Gastrocnemius medialis (tissue), 4 donors: Measurements from ENCODE around the gene PCCA. TPM values are rescaled to one million over a fixed set of nuclear protein-coding genes. Genes with fewer than 3 reads are reported as not detected.
A peak's percentile ranks its signal among the peaks of the same experiment; 100 is the strongest.

Source experiments
- ATAC-seq, 2 donors: fragments of 150-250 bp; one replicate each; pipeline ENCODE4 v1.9.1; 2016
- DNase-seq, 2 donors: peaks; one replicate each; pipeline ENCODE4 v3.0.0-alpha.2; 2019
- H3K27ac ChIP-seq, 4 donors: fragments of 200-600 bp; sonication (generic); 1 replicate in 1 of 4; 2 replicates in 3 of 4; pipeline ENCODE4 v1.5.1; 2016 to 2018; ENCODE audit warnings: mild to moderate bottlenecking in 2 of 4, moderate library complexity in 1 of 4
- H3K27me3 ChIP-seq, 3 donors: fragments of 200-600 bp; sonication (generic) in 2 of 3; 1 replicate in 1 of 3; 2 replicates in 2 of 3; pipeline versions ENCODE4 v1.5.1 to v1.6.0; 2016 to 2019; ENCODE audit warnings: mild to moderate bottlenecking in 1 of 3, moderate library complexity in 1 of 3
- H3K36me3 ChIP-seq, 2 donors: fragments of 200-600 bp; sonication (generic) in 1 of 2; one replicate each; pipeline ENCODE4 v1.5.1; 2017 to 2018
- H3K4me1 ChIP-seq, 2 donors: fragments of 200-600 bp; sonication (generic) in 1 of 2; one replicate each; pipeline ENCODE4 v1.5.1; 2016 to 2017; ENCODE audit warnings: mild to moderate bottlenecking in 2 of 2
- H3K4me3 ChIP-seq, 4 donors: fragments of 200-600 bp; sonication (generic) in 3 of 4; 1 replicate in 1 of 4; 2 replicates in 3 of 4; pipeline ENCODE4 v1.5.1; 2016 to 2019; ENCODE audit warnings: mild to moderate bottlenecking in 2 of 4
- H3K9me3 ChIP-seq, 3 donors: fragments of 200-600 bp; sonication (generic) in 2 of 3; 1 replicate in 1 of 3; 2 replicates in 2 of 3; pipeline ENCODE4 v1.5.1; 2016 to 2019
- POLR2A ChIP-seq, 2 donors: fragments of 450-650 bp; IDR thresholded peaks; one replicate each; pipeline ENCODE4 v1.6.1; 2017; ENCODE audit warnings: antibody characterized with exemption in 2 of 2, mild to moderate bottlenecking in 2 of 2, moderate library complexity in 2 of 2
- in situ Hi-C, 4 donors: fragments of 200-750 bp; cut with MboI; loops; one replicate each; pipeline versions ENCODE4 v1.15.0 to v1.8.0; 2017; ENCODE audit warnings: low sequenced_read_pairs in 4 of 4
- intact Hi-C: fragments of 100-400 bp; cut with DNase I; formaldehyde crosslinking; loops from one replicate; pipeline ENCODE4 v1.15.1; 2023; ENCODE audit warnings: low total_unique reads
- total RNA-seq, 4 donors: library from RNA; depleted of rRNA; stranded (reverse); fragments of >200 nt; gene quantifications; one replicate each; pipeline versions ENCODE4 v1.1.0 to v1.2.3, GENCODE V29; 2016
- TF ChIP-seq, protein P1 (sequence below), 5 experiments: fragments of 450-650 bp in 3 of 5; fragments of 200-600 bp in 2 of 5; sonication (generic) in 2 of 5; IDR thresholded peaks in 4 of 5; conservative IDR thresholded peaks in 1 of 5; 1 replicate in 4 of 5; 2 replicates in 1 of 5; pipeline ENCODE4 v1.5.1; 2016 to 2019; ENCODE audit warnings: antibody characterized with exemption in 5 of 5, mild to moderate bottlenecking in 3 of 5, moderate library complexity in 3 of 5

Gene PCCA
- total RNA-seq, 4 donors from 2014 or later = 7.5 to 19.5 (median 10.8) TPM

DNA sequence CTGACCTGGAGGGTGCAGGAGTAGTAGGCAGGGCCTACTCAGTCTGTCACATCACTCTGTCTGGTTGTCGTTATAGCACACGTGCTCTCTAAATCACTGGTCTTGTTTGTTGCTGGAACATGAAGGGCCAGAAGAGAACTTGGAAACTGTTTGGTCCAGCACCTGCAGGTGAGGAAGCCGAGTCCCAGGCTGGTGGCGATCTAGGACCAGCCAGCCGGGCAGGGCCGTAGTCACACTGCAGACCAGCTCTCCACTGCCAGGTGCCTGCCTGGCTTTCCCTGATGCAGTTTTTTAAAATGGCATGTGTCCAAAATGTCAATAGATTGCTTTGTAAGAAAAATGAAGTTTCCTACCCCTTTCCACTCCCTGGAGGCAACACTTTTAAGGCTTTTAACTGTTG, 446.0 kb downstream of the PCCA start:
- in situ Hi-C loops = no loop called here
- intact Hi-C loops = no loop called here

DNA sequence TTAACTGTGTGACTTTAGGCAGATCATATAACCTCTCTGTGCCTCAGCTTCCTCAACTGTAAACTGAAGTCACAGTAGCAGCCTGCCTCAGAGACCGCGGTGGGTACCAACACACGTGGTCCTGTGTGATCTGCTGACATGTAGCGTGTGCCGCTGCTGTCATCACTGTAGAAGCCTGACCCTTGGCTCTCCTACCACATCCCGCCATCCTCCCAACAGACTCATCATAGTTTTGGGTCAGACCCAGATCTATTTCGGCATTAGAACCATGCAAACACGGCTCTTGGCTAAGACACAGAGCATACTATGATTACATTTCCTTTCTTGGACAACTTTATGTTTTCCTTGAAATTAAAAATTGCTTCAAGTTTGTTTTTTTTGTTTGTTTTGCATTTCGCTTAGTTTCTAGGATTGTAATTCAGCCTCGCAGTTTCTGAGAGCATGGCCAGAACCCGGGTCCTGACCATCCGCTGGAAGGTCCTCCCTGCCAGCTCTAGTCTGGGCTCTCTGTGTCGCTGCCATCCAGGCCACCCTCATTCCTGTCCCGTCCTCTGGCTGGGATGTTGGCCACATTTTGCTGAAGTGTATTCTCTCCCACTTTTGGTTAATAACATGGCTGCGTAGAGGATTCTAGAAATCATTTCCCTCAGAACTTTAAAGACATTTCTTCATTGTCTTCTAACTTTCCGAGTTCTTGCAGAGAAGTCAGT, 446.7 kb downstream of the PCCA start:
- no peaks in the 10 kb centered on the region for H3K4me1 ChIP-seq
- no peak for DNase-seq
- H3K27me3 ChIP-seq = no peaks in the 10 kb centered on the region
- H3K36me3 ChIP-seq = peaks cover 0 to 11% of the 10 kb centered on the region in 2 donors
- no peaks in the 10 kb centered on the region for H3K9me3 ChIP-seq
- intact Hi-C loops (no loop called here), in situ Hi-C loops (no loop called here)
- peak; percentile 24 to 36 for ATAC-seq
- no peak overlapping the region for H3K27ac ChIP-seq
- TF ChIP-seq, protein P1, sequence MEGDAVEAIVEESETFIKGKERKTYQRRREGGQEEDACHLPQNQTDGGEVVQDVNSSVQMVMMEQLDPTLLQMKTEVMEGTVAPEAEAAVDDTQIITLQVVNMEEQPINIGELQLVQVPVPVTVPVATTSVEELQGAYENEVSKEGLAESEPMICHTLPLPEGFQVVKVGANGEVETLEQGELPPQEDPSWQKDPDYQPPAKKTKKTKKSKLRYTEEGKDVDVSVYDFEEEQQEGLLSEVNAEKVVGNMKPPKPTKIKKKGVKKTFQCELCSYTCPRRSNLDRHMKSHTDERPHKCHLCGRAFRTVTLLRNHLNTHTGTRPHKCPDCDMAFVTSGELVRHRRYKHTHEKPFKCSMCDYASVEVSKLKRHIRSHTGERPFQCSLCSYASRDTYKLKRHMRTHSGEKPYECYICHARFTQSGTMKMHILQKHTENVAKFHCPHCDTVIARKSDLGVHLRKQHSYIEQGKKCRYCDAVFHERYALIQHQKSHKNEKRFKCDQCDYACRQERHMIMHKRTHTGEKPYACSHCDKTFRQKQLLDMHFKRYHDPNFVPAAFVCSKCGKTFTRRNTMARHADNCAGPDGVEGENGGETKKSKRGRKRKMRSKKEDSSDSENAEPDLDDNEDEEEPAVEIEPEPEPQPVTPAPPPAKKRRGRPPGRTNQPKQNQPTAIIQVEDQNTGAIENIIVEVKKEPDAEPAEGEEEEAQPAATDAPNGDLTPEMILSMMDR (IDR thresholded peaks at IDR 0.05 in 4 of 5, conservative IDR thresholded peaks at IDR 0.05 in 1 of 5) = no peak
- TF ChIP-seq POLR2A (IDR thresholded peaks at IDR 0.05) = no peak
- no peak overlapping the region for H3K4me3 ChIP-seq

More for the DNA sequence above, 446.0 kb downstream of the PCCA start:
- Histone ChIP-seq H3K4me3 (no peak overlapping the region), H3K27ac (no peak overlapping the region), H3K27me3 (no peaks in the 10 kb centered on the region), H3K4me1 (no peaks in the 10 kb centered on the region), H3K9me3 (no peaks in the 10 kb centered on the region), H3K36me3 (peaks cover 0 to 11% of the 10 kb centered on the region in 2 donors)
- no peak for ATAC-seq
- no peak for DNase-seq
- TF ChIP-seq, protein P1 (IDR thresholded peaks at IDR 0.05 in 4 of 5, conservative IDR thresholded peaks at IDR 0.05 in 1 of 5) = no peak
- TF ChIP-seq POLR2A (IDR thresholded peaks at IDR 0.05) = no peak

DNA sequence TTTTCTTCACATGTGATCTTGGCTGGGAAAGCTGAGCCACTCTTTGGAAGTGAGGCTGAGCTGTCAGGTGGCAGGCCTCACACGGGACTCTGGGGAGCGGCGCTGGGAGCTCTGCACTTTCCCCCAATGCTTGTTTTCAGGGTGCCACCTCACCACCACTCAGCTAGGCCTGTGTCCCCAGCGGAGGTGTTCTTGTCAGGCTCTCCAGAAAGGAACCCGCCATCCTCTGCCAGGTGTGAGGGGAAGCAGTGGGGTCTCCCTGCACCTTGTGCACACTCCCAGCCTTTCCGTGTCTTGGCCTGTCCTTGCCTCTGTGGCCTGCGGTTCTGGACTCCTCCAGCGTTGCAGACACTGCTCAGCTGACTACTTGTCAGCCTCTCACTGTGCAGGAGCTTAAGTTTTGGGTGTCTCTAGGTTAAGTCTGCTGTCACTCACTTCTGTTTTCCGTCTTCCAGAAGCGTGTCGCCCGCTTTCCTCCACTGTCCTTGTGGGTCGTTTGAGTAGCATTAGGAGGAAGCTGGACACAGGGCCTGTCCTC, 447.8 kb downstream of the PCCA start:
- Histone ChIP-seq H3K27ac (no peak overlapping the region), H3K4me3 (no peak overlapping the region), H3K36me3 (peaks cover 0 to 9% of the 10 kb centered on the region in 2 donors), H3K27me3 (no peaks in the 10 kb centered on the region), H3K9me3 (no peaks in the 10 kb centered on the region), H3K4me1 (no peaks in the 10 kb centered on the region)
- intact Hi-C loops (no loop called here), in situ Hi-C loops (no loop called here)
- no peak for DNase-seq
- TF ChIP-seq, protein P1 (IDR thresholded peaks at IDR 0.05 in 4 of 5, conservative IDR thresholded peaks at IDR 0.05 in 1 of 5) = no peak
- TF ChIP-seq POLR2A (IDR thresholded peaks at IDR 0.05) = no peak
- no peak for ATAC-seq

DNA sequence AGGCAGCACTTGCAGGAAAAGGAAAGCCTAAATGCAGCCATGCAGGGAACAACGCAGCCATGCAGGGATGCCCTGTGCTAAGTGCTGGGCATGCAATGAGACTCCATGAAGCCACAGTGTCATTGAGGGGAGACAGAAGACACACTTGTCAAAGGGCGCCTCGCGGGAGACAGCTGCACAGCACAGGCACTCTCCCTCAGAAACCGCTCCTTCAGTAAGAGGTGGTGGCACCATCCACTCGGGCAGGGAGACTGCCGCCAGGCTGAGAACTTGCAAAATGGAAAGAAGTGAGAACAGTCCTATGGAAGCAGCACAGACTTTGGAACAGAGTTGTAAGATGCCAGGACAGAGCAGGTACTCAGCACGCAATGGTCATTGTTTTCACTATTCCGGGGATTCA, 448.6 kb downstream of the PCCA start:
- intact Hi-C loops = no loop called here
- ATAC-seq = no peak
- in situ Hi-C loops = no loop called here

More for the DNA sequence above, 448.6 kb downstream of the PCCA start:
- no peak overlapping the region for H3K4me3 ChIP-seq
- peaks cover 0 to 5% of the 10 kb centered on the region in 2 donors for H3K36me3 ChIP-seq
- H3K27ac ChIP-seq = no peak overlapping the region
- H3K9me3 ChIP-seq = no peaks in the 10 kb centered on the region
- no peaks in the 10 kb centered on the region for H3K4me1 ChIP-seq
- no peaks in the 10 kb centered on the region for H3K27me3 ChIP-seq
- TF ChIP-seq, protein P1 (IDR thresholded peaks at IDR 0.05 in 4 of 5, conservative IDR thresholded peaks at IDR 0.05 in 1 of 5) = no peak
- no peak for TF ChIP-seq POLR2A (IDR thresholded peaks at IDR 0.05)
- DNase-seq = no peak
